OCI-M2 (cell line): ENCODE results near the gene HTATSF1.

Experiments used
- DNase-seq: peaks from one replicate; lab custom pipeline; 2025; ENCODE audit not compliant: unreplicated experiment; lab: John Stamatoyannopoulos, UW

The HTATSF1 gene, protein sequence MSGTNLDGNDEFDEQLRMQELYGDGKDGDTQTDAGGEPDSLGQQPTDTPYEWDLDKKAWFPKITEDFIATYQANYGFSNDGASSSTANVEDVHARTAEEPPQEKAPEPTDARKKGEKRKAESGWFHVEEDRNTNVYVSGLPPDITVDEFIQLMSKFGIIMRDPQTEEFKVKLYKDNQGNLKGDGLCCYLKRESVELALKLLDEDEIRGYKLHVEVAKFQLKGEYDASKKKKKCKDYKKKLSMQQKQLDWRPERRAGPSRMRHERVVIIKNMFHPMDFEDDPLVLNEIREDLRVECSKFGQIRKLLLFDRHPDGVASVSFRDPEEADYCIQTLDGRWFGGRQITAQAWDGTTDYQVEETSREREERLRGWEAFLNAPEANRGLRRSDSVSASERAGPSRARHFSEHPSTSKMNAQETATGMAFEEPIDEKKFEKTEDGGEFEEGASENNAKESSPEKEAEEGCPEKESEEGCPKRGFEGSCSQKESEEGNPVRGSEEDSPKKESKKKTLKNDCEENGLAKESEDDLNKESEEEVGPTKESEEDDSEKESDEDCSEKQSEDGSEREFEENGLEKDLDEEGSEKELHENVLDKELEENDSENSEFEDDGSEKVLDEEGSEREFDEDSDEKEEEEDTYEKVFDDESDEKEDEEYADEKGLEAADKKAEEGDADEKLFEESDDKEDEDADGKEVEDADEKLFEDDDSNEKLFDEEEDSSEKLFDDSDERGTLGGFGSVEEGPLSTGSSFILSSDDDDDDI

GRCh38 chrX:136497556-136498052, at the start of gene HTATSF1:
Gene HTATSF1 (plus strand): TSS chrX:136497592. CDS start chrX:136497685, 93 bp downstream.
- DNase-seq = no peak

DNA sequence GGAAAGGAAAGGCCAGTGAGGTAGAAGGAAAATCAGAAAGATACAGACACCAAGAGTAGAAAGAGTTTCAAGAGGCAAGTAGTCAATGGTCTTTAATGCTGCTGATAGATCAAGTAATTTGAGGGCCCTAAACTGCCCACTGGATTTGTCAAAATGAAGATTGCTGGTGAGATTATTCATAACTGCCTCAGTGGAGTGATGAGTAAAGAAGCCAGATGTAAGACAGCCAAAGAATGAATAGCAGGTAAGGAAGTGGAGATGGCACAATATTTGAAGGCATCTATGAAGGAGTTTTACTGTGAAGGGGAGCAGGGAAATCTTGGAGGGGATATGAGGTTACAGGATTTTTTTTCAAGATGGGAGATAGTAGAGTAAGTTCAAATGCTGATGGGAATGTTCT, 49.4 kb upstream of the HTATSF1 start:
- no peak for DNase-seq

- no peak for DNase-seq
Observed at GRCh38 chrX:136450050-136450830, 47.2 kb upstream of the HTATSF1 start.

- no peak for DNase-seq
Observed at GRCh38 chrX:136452614-136453013, 44.8 kb upstream of the HTATSF1 start.

DNA sequence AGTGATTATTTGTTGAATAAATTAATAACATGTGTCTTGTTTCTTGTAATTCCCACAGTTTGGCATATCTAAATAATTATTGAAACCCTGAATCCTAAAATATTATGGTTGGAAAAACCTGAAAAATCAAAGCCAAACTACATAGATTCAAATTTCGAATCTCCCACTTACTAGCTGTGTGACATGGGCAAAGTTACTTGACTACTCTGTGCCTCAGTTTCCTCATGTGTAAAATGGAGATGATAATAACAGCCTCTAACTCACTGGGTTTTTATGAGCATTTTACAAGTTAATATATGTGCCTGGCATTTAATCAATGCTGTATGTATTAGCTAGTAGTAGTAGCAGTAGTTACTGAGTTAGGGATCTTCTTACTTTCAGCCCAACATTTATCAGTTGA, 44.3 kb upstream of the HTATSF1 start:
- DNase-seq = no peak

DNA sequence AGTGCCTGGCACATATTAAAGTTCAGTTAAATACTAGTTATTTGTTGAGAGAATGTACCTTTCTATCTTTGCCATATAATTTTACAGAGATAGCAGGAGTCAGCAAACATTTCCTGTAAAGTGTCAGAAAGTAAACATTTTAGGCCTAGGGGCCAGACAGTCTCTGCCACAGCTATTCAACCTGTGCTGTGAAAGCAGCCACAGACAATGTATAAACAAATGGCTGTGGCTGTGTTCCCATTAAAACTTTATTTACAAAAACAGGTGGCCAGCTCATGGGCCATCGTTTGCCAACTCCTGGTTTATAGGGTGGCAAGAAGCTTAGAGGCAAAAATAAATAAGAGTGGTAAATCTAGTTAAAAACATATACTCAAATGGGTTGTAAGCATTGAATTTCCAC, 43.6 kb upstream of the HTATSF1 start:
- no peak for DNase-seq

GRCh38 chrX:136456133-136456532, 41.3 kb upstream of the HTATSF1 start:
- DNase-seq = no peak

DNA sequence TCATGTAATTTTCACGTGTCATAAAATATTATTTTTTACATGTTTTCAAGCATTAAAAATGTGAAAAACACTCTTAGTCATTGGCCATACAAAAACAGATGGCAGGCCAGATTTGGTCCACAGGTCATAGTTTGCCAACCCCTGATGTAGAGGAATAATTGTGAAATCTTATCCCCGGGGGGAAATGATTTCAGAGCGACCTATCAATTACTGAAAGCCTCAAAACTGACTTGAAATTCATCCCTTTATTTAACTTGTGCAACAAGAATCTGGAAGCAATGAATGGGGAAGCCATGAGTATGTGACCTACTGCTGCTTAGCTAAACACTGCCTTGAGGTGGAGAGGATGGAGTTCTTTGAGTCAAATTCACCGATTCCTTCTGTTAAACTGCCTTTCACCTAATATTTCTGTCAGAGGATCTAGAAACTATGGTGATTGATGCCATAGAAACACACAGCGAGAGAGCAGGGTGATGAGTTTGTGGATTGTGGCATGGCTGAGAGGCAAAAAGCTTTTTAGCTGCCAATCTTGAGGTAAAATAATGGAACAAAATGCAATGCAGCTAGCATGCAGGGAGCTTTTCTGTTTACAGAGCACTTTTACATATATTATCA, 40.0 kb upstream of the HTATSF1 start:
- no peak for DNase-seq

DNA sequence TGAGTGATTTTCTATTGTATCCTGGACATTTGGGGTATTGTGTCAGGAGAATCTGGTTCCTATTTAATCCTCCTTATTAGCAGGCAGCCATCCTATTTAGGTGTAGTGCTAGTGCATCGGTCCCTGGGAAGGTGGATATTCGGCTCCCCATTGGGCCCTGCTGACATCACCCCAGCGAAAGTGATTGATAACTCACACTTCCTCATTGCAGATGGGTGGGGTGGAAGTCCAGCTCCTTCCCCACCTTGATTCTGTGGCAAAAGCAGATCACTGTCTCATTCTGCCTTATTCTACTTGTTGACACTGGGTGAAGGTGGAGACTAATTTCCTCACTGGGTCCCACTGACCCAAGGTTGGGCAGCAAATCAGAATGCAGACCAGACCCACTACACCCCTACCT, 32.8 kb upstream of the HTATSF1 start:
- DNase-seq = no peak

GRCh38 chrX:136467303-136467702, 30.1 kb upstream of the HTATSF1 start:
- DNase-seq = no peak

DNA sequence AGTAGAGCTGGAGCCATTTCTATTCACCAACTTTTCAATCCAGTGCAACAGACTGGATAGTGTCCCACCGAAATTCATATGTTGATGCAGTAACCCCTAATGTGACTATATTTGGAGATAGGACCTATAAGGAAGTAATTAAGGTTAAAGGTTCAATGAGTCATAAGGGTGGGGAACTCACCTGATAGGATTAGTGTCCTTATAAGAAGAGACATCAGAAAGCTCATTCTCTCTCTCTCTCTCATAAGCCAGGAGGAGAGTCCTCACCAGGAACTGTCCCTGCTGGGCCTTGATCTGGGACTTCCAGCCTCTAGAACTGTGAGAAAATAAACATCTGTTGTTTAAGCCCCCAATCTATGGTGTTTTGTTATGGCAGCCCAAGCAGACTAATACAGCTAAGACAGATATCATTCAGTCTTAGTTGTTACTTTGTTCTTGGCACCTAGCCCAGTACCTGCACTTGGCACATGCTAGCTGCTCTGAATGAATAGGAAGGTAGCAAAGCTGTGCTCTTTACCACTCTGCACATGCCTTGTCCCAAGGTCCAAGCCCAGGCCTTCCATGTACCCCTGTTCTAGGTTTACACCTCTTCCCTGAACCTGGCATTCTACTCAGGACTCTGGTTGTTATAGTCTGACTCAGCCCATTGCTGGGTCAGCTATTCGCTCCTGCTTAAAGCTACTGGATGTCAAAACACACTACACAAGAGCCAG, 28.8 kb upstream of the HTATSF1 start:
- no peak for DNase-seq

DNA sequence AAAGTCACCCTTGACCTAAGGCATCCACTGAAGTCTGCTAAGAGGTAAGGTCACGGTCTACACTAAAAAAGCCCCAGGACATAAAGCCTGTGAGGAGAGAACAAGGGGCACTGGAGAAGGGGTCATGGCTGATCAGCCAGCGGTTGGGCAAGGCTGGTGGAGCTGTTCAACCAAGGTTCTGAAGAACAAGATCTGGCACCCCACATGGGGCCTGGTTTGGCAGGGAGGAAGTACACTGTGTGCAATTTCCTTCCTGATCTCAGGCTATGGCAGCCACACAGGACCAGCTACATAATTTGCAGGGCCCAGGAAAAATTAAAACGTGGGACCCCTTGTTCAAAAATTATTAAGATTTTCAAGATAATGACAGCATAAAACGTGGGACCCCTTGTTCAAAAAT, 23.7 kb upstream of the HTATSF1 start:
- no peak for DNase-seq

DNA sequence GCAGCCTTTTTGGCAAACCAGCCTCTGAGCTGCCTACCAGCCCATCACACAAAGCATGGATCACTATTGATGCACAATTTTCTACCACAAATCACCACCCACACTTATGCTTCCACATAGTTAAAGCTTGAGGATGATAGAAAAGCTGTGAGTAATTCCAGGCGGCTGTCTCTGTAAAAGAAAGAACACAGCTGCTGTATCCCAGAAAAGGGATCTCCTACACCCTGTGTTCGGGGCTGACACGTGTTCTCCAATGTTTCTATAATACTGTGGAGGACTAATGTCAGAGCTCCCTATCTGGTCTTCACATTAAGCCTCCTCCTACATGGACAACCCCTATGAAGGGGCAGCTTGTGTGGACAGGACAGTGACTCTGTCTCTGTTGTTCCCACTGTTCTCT, 22.2 kb upstream of the HTATSF1 start:
- no peak for DNase-seq

DNA sequence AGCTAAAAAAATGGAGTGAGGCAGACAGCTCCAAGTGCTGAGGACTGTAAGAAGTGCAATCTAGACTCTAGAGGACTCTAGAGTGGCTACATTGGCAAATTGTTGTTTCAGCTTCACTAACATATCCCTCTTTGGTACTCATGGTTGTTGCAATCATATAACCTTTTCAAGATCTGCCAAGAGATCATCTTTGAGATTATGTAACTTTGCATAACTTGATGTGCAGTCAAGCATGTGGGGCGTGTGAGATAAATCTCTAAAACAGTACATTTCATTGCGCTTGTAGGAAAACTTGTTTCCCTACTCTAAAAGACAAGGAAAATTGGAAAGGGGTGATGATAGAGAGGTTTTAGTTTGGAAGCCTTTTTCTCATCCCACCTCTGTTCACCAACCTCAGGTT, 20.9 kb upstream of the HTATSF1 start:
- DNase-seq = no peak

GRCh38 chrX:136477026-136477425, 20.4 kb upstream of the HTATSF1 start:
- DNase-seq = no peak

GRCh38 chrX:136480383-136480782, 17.0 kb upstream of the HTATSF1 start:
- no peak for DNase-seq

DNA sequence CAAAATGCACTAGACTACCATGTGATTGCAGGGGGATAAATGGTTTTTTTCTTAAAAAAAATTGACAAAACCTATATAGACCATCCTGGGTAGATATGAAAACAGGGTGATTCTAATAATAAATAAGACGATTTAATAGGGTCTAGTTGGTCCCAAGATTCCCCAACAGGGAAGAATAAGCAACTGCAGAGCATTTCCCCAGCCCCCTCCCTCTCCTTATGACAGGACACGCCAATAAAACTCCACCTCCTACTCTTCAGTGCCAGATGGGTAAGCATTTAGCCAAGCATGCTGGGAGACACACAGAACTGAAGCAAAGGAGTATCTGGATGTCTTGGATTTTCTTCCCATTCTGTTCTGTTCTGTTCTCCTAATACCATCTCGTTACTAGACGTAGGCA, 9.7 kb upstream of the HTATSF1 start, which contains the start of gene BRS3:
TSS of gene BRS3 (plus strand) at position 301 of the 400 bp plus-strand sequence. CDS start 168 bp downstream, outside the sequence.
- DNase-seq = no peak

- DNase-seq = no peak
Observed at GRCh38 chrX:136488706-136489105, 8.7 kb upstream of the HTATSF1 start.

- DNase-seq = no peak
Observed at GRCh38 chrX:136491832-136492231, 5.6 kb upstream of the HTATSF1 start.

GRCh38 chrX:136493011-136493410, 4.4 kb upstream of the HTATSF1 start:
- no peak for DNase-seq
